Neural cell (in vitro differentiated cells): ENCODE data around the gene TAB2. TPM values are rescaled to one million over a fixed set of nuclear protein-coding genes. Genes with fewer than 3 reads are reported as not detected.

Experiments used
- H2AFZ ChIP-seq: fragments of 200-600, 300-800 bp; sonication (generic), shearing (Covaris generic); 2 replicates; pipeline ENCODE4 v1.6.0; 2014; ENCODE audit warnings: low read depth, mild to moderate bottlenecking, antibody characterized with exemption, low read length, moderate library complexity
- H3F3A ChIP-seq: fragments of 200-600 bp; shearing (Covaris generic); 2 replicates; pipeline ENCODE4 v1.6.1; 2016; ENCODE audit warnings: mild to moderate bottlenecking, moderate library complexity, mixed read lengths, antibody characterized with exemption, low read length; ENCODE audit not compliant: insufficient read depth, poor library complexity, severe bottlenecking
- H3K27ac ChIP-seq: fragments of 200-600, 300-800 bp; sonication (generic), shearing (Covaris generic); 2 replicates; pipeline ENCODE4 v1.5.1; 2014; ENCODE audit warnings: mild to moderate bottlenecking, low read length, moderate library complexity
- H3K27me3 ChIP-seq: fragments of 300-800, 200-600 bp; sonication (generic), shearing (Covaris generic); 2 replicates; pipeline ENCODE4 v1.6.0; 2014; ENCODE audit warnings: mild to moderate bottlenecking, low read depth, low read length, moderate library complexity; ENCODE audit not compliant: insufficient read depth
- H3K36me3 ChIP-seq: fragments of 300-800, 200-600 bp; sonication (generic), shearing (Covaris generic); 2 replicates; pipeline ENCODE4 v1.5.1; 2014; ENCODE audit warnings: mild to moderate bottlenecking, antibody characterized with exemption, low read length, moderate library complexity; ENCODE audit not compliant: insufficient read depth
- H3K4me2 ChIP-seq: fragments of 300-800, 200-600 bp; sonication (generic), shearing (Covaris generic); 2 replicates; pipeline ENCODE4 v1.6.0; 2014; ENCODE audit warnings: mild to moderate bottlenecking, low read length
- H3K4me3 ChIP-seq: fragments of 300-800, 200-600 bp; sonication (generic), shearing (Covaris generic); 2 replicates; pipeline ENCODE4 v1.5.1; 2014; ENCODE audit warnings: mild to moderate bottlenecking, low read length, moderate library complexity
- H3K79me2 ChIP-seq: fragments of 200-600 bp; shearing (Covaris generic); replicated peaks from 2 replicates; pipeline ENCODE4 v1.6.0; 2014; ENCODE audit warnings: mild to moderate bottlenecking, low read length, moderate library complexity; ENCODE audit not compliant: insufficient read depth
- H3K9ac ChIP-seq: fragments of 300-800, 200-600 bp; sonication (generic), shearing (Covaris generic); 2 replicates; pipeline ENCODE4 v1.6.1; 2016; ENCODE audit warnings: mild to moderate bottlenecking, low read length, mixed read lengths
- H3K9me2 ChIP-seq: fragments of 200-600 bp; shearing (Covaris generic); 2 replicates; pipeline ENCODE4 v1.6.1; 2016; ENCODE audit warnings: mild to moderate bottlenecking, low read length, mixed read lengths; ENCODE audit not compliant: insufficient read depth
- H3K9me3 ChIP-seq: fragments of 200-600, 300-800 bp; sonication (generic), shearing (Covaris generic); 2 replicates; pipeline ENCODE4 v1.6.1; 2016; ENCODE audit warnings: mild to moderate bottlenecking, mixed run types, low read length, moderate library complexity, mixed read lengths
- H4K20me1 ChIP-seq: fragments of 200-600 bp; shearing (Covaris generic); 2 replicates; pipeline ENCODE4 v1.6.1; 2016; ENCODE audit warnings: mild to moderate bottlenecking, mixed run types; ENCODE audit not compliant: insufficient read depth
- EP300 ChIP-seq: fragments of 450-650 bp; conservative IDR thresholded peaks from 2 replicates; pipeline ENCODE4 v1.6.1; 2014; ENCODE audit warnings: antibody characterized with exemption, mild to moderate bottlenecking, moderate library complexity; ENCODE audit not compliant: poor library complexity, severe bottlenecking
- EZH2 ChIP-seq: fragments of 200-600, 300-800 bp; shearing (Covaris generic), sonication (generic); IDR thresholded peaks from 2 replicates; pipeline ENCODE4 v1.6.1; 2014; ENCODE audit warnings: antibody characterized with exemption, low read length, borderline replicate concordance, mild to moderate bottlenecking; ENCODE audit not compliant: insufficient read depth, poor library complexity, severe bottlenecking
- MXI1 ChIP-seq: fragments of 450-650 bp; conservative IDR thresholded peaks from 2 replicates; pipeline ENCODE4 v1.6.1; 2014; ENCODE audit warnings: antibody characterized with exemption, mild to moderate bottlenecking; ENCODE audit not compliant: poor library complexity, severe bottlenecking
- POLR2AphosphoS5 ChIP-seq: IDR thresholded peaks from 2 replicates; pipeline ENCODE4 v1.6.1; 2012
- RAD21 ChIP-seq: fragments of 450-650 bp; conservative IDR thresholded peaks from 2 replicates; pipeline ENCODE4 v1.6.1; 2014; ENCODE audit warnings: antibody characterized with exemption, mild to moderate bottlenecking, moderate library complexity
- SMC3 ChIP-seq: fragments of 450-650 bp; conservative IDR thresholded peaks from 2 replicates; pipeline ENCODE4 v1.6.1; 2014; ENCODE audit warnings: antibody characterized with exemption, mild to moderate bottlenecking, moderate library complexity; ENCODE audit not compliant: poor library complexity
- TAF1 ChIP-seq: IDR thresholded peaks from 2 replicates; pipeline ENCODE4 v1.6.1; 2012; ENCODE audit warnings: low read depth
- polyA plus RNA-seq: library from polyadenylated mRNA; depleted of rRNA; stranded (reverse); fragments of >200 nt; gene quantifications from 2 replicates; pipeline ENCODE4 v1.2.3, GENCODE V29; 2014
- TF ChIP-seq, protein P1 (sequence below): IDR thresholded peaks from 2 replicates; pipeline ENCODE4 v1.6.1; 2012; ENCODE audit warnings: borderline replicate concordance
- TF ChIP-seq, protein P2 (sequence below): fragments of 450-650 bp; IDR thresholded peaks from 2 replicates; pipeline ENCODE4 v1.5.1; 2014; ENCODE audit warnings: antibody characterized with exemption, mild to moderate bottlenecking, moderate library complexity; ENCODE audit not compliant: poor library complexity, severe bottlenecking

The TAB2 gene
- polyA plus RNA-seq, 1 donor from 2014 or later = 27.6 TPM

DNA sequence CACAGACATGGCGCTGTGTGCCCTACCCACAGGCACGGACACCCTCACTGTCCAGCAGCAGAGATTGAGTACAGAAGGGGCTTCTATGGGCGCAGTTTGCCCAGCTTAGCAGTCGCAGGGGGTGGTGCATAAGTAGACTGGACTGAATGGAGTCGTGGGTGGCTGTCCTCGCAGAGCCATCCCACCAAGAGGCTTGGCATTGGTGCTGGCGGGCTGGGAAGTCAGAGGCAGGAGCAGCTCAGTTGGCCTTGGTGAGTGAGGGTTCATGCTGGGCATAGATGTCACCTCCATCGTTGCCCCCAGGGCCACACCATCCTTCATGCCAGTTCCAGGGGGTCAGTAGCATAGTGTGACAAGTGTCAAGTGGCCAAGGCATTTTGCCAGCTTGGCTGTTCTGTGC is 107.7 kb downstream of the TAB2 start:
- Histone ChIP-seq H3K4me3 (no peak overlapping the region), H2AFZ (no peak overlapping the region), H3K79me2 (no peaks in the 10 kb centered on the region), H3F3A (no peaks in the 10 kb centered on the region), H3K27me3 (no peaks in the 10 kb centered on the region), H3K9me3 (no peaks in the 10 kb centered on the region), H3K27ac (no peak overlapping the region), H3K4me2 (no peak overlapping the region), H3K9ac (no peak overlapping the region), H4K20me1 (no peaks in the 10 kb centered on the region), H3K36me3 (no peaks in the 10 kb centered on the region), H3K9me2 (no peaks in the 10 kb centered on the region)
- TF ChIP-seq, protein P1, sequence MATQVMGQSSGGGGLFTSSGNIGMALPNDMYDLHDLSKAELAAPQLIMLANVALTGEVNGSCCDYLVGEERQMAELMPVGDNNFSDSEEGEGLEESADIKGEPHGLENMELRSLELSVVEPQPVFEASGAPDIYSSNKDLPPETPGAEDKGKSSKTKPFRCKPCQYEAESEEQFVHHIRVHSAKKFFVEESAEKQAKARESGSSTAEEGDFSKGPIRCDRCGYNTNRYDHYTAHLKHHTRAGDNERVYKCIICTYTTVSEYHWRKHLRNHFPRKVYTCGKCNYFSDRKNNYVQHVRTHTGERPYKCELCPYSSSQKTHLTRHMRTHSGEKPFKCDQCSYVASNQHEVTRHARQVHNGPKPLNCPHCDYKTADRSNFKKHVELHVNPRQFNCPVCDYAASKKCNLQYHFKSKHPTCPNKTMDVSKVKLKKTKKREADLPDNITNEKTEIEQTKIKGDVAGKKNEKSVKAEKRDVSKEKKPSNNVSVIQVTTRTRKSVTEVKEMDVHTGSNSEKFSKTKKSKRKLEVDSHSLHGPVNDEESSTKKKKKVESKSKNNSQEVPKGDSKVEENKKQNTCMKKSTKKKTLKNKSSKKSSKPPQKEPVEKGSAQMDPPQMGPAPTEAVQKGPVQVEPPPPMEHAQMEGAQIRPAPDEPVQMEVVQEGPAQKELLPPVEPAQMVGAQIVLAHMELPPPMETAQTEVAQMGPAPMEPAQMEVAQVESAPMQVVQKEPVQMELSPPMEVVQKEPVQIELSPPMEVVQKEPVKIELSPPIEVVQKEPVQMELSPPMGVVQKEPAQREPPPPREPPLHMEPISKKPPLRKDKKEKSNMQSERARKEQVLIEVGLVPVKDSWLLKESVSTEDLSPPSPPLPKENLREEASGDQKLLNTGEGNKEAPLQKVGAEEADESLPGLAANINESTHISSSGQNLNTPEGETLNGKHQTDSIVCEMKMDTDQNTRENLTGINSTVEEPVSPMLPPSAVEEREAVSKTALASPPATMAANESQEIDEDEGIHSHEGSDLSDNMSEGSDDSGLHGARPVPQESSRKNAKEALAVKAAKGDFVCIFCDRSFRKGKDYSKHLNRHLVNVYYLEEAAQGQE = no peak
- TF ChIP-seq MXI1 (no peak), EP300 (no peak)
- TF ChIP-seq, protein P2, sequence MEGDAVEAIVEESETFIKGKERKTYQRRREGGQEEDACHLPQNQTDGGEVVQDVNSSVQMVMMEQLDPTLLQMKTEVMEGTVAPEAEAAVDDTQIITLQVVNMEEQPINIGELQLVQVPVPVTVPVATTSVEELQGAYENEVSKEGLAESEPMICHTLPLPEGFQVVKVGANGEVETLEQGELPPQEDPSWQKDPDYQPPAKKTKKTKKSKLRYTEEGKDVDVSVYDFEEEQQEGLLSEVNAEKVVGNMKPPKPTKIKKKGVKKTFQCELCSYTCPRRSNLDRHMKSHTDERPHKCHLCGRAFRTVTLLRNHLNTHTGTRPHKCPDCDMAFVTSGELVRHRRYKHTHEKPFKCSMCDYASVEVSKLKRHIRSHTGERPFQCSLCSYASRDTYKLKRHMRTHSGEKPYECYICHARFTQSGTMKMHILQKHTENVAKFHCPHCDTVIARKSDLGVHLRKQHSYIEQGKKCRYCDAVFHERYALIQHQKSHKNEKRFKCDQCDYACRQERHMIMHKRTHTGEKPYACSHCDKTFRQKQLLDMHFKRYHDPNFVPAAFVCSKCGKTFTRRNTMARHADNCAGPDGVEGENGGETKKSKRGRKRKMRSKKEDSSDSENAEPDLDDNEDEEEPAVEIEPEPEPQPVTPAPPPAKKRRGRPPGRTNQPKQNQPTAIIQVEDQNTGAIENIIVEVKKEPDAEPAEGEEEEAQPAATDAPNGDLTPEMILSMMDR = no peak

GRCh38 chr6:149425754-149426153 is 108.2 kb downstream of the TAB2 start:
- TF ChIP-seq, protein P1 = no peak
- TF ChIP-seq POLR2AphosphoS5 (no peak), SMC3 (no peak), RAD21 (no peak), MXI1 (no peak), TAF1 (no peak), EP300 (no peak), EZH2 (no peak)
- TF ChIP-seq, protein P2 = no peak

More at GRCh38 chr6:149425754-149426153, 108.2 kb downstream of the TAB2 start:
- Histone ChIP-seq H3K27ac (no peak overlapping the region), H2AFZ (no peak overlapping the region), H3K9ac (no peak overlapping the region), H3K4me2 (no peak overlapping the region), H3K27me3 (no peaks in the 10 kb centered on the region), H3K9me2 (no peaks in the 10 kb centered on the region), H3K9me3 (no peaks in the 10 kb centered on the region), H3K79me2 (no peaks in the 10 kb centered on the region), H3K36me3 (no peaks in the 10 kb centered on the region), H4K20me1 (no peaks in the 10 kb centered on the region), H3F3A (no peaks in the 10 kb centered on the region), H3K4me3 (no peak overlapping the region)
